GM20431 (cell line): ENCODE results near the gene MEIKIN.
"Not testable (repeated sequence)": the region's sequence is repeated elsewhere in the genome, so short reads cannot be mapped to it uniquely, and the experiment has no call there.

Source experiments
- in situ Hi-C: fragments of 300-500 bp; cut with MseI, MboI; formaldehyde crosslinking; loops from one replicate; pipeline ENCODE4 v1.15.0; 2020; ENCODE audit warnings: low sequenced_read_pairs; ENCODE audit not compliant: unreplicated experiment

MEIKIN gene

GRCh38 chr5:131916481-131916880, 29.0 kb downstream of the MEIKIN start:
- in situ Hi-C loops = no loop called here

- in situ Hi-C loops = no loop called here
Observed at GRCh38 chr5:131914472-131914871, 31.0 kb downstream of the MEIKIN start.

- in situ Hi-C loops = no loop called here
Observed at GRCh38 chr5:131913603-131914002, 31.9 kb downstream of the MEIKIN start.

- in situ Hi-C loops = no loop called here
Observed at GRCh38 chr5:131906668-131907067, 38.8 kb downstream of the MEIKIN start.

- in situ Hi-C loops = not testable (repeated sequence)
Observed at GRCh38 chr5:131902266-131902665, 43.2 kb downstream of the MEIKIN start.

GRCh38 chr5:131899686-131900085, 45.8 kb downstream of the MEIKIN start:
- in situ Hi-C loops = no loop called here

GRCh38 chr5:131883984-131884383, 61.5 kb downstream of the MEIKIN start:
- in situ Hi-C loops = no loop called here

- in situ Hi-C loops = no loop called here
Observed at GRCh38 chr5:131879705-131880104, 65.8 kb downstream of the MEIKIN start.

GRCh38 chr5:131877873-131878272, 67.6 kb downstream of the MEIKIN start:
- in situ Hi-C loops = no loop called here

- in situ Hi-C loops = not testable (repeated sequence)
Observed at GRCh38 chr5:131871251-131871650, 74.2 kb downstream of the MEIKIN start.

- in situ Hi-C loops = no loop called here
Observed at GRCh38 chr5:131867524-131867923, 77.9 kb downstream of the MEIKIN start.

- in situ Hi-C loops = no loop called here
Observed at GRCh38 chr5:131863700-131864099, 81.8 kb downstream of the MEIKIN start.

GRCh38 chr5:131857388-131857787, 88.1 kb downstream of the MEIKIN start:
- in situ Hi-C loops = no loop called here

- in situ Hi-C loops = no loop called here
Observed at GRCh38 chr5:131855452-131855851, 90.0 kb downstream of the MEIKIN start.

GRCh38 chr5:131854134-131854533, 91.3 kb downstream of the MEIKIN start:
- in situ Hi-C loops = no loop called here

- in situ Hi-C loops = no loop called here
Observed at GRCh38 chr5:131848662-131849061, 96.8 kb downstream of the MEIKIN start.

GRCh38 chr5:131846536-131846935, 98.9 kb downstream of the MEIKIN start:
- in situ Hi-C loops = no loop called here

- in situ Hi-C loops = no loop called here
Observed at GRCh38 chr5:131845828-131846227, 99.6 kb downstream of the MEIKIN start.

- in situ Hi-C loops = not testable (repeated sequence)
Observed at GRCh38 chr5:131842971-131843370, 102.5 kb downstream of the MEIKIN start.

- in situ Hi-C loops = not testable (repeated sequence)
Observed at GRCh38 chr5:131832702-131833101, 112.8 kb downstream of the MEIKIN start.

- in situ Hi-C loops = no loop called here
Observed at GRCh38 chr5:131825404-131826013, 120.0 kb downstream of the MEIKIN start.

GRCh38 chr5:131824631-131825030, 120.8 kb downstream of the MEIKIN start:
- in situ Hi-C loops = loop anchor here (25.0 kb wide), 1 partner anchor 188 kb away; the partner anchor contains the start of gene ACSL6
